ENCODE measurements around the gene HLCS. TPM values are rescaled to one million over a fixed set of nuclear protein-coding genes. Genes with fewer than 3 reads are reported as not detected.

The HLCS gene
- total and polyA plus RNA-seq, 2 of the 8 experiments (the other 6 are each of a cell fraction or from before 2014, with no cell fraction given) = 4.7 to 12.2 TPM

DNA sequence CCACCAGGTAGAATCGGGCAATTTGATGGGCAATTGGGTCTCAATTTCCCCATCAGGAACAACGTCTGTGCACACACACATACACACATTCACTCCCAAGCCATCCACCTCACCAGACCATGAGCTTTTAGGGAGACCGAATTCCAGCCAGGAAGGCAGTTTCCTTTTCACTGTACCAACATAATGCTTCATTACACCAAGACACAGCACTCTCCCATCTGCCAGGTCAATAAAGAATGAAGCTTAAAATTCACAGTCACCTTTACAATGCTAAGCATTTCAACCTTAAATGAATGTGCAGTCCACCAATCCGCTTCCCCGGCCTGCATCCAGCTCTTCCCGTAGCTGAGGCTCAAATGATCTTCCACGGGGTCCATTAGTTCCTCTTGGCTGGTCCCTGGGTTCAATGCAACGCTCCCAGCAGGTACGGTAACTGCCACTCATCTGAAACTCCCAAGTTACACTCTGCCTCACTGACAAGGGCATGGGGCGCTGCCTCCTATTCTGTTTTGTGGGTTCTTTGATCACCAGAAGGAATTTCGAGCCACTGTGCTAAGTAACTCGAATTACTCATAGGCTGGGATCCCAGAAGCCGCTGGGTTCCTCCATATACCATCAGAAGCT, 162.5 kb downstream of the HLCS start:
- Histone ChIP-seq H3K9ac (replicated peaks in 1 of 4; ENCODE audit: extremely low read depth in 1 of 4, low read depth in 3 of 4, low read length in 3 of 4) (no peak overlapping the region), H3K18ac (ENCODE audit: extremely low read depth, low read length) (no peak overlapping the region), H3K14ac (ENCODE audit: insufficient read length) (no peak overlapping the region), H3K4me3 (ENCODE audit: extremely low read depth in 1 of 4, insufficient read depth in 2 of 4, low read depth in 3 of 4, low read length in 4 of 4) (no peak overlapping the region), H3K79me2 (ENCODE audit: control insufficient read depth in 1 of 2, insufficient read depth in 2 of 2, low read length in 2 of 2) (no peaks in the 10 kb centered on the region), H3K36me3 (ENCODE audit: control insufficient read depth in 2 of 4, insufficient read depth in 4 of 4, low read length in 3 of 4) (no peaks in the 10 kb centered on the region), H3K23ac (ENCODE audit: insufficient read length) (no peak overlapping the region), H2BK15ac (ENCODE audit: low read length) (no peak overlapping the region), H3K79me1 (ENCODE audit: low read depth, low read length) (no peaks in the 10 kb centered on the region), H3K9me3 (ENCODE audit: insufficient read depth in 2 of 2, low read depth in 1 of 2, low read length in 1 of 2) (peaks cover 0 to under 1% of the 10 kb centered on the region in 2 experiments; a peak in 1 of 4 replicates), H2BK12ac (ENCODE audit: low read depth, low read length) (no peak overlapping the region), H2BK20ac (ENCODE audit: low read length) (no peak overlapping the region), H4K5ac (ENCODE audit: insufficient read length, low read depth, low read length) (no peak overlapping the region), H3K4me2 (ENCODE audit: insufficient read depth in 1 of 2, low read depth in 2 of 2, low read length in 2 of 2) (no peak overlapping the region), H4K91ac (replicated peaks; ENCODE audit: insufficient read length, low read length) (no peak overlapping the region), H3K27ac (ENCODE audit: low read depth, low read length) (no peak overlapping the region), H3K27me3 (replicated peaks in 1 of 4; ENCODE audit: control insufficient read depth in 3 of 4, extremely low read depth in 1 of 4, insufficient read depth in 3 of 4, low read length in 3 of 4) (no peaks in the 10 kb centered on the region), H3K56ac (replicated peaks; ENCODE audit: insufficient read length, low read depth, low read length) (no peak overlapping the region), H2BK5ac (ENCODE audit: low read depth, low read length) (no peak overlapping the region; the same call in 1 of the 2 replicates), H3K4ac (replicated peaks; ENCODE audit: insufficient read length, low read depth, low read length) (no peak overlapping the region), H2AFZ (ENCODE audit: low read length) (no peak overlapping the region), H4K20me1 (replicated peaks in 1 of 2; ENCODE audit: control insufficient read depth in 1 of 2, insufficient read depth in 2 of 2, low read length in 2 of 2) (no peaks in the 10 kb centered on the region), H4K8ac (ENCODE audit: extremely low read depth, insufficient read depth, low read length) (no peak overlapping the region), H3K23me2 (ENCODE audit: low read depth, low read length) (no peaks in the 10 kb centered on the region), H2BK120ac (replicated peaks; ENCODE audit: low read depth, low read length) (no peak overlapping the region), H2AK5ac (ENCODE audit: low read depth, low read length) (no peak overlapping the region), H3K4me1 (replicated peaks in 1 of 4; ENCODE audit: control insufficient read depth in 3 of 4, insufficient read depth in 4 of 4, low read length in 3 of 4) (no peaks in the 10 kb centered on the region)
- ChIA-PET POLR2A (ENCODE audit: partially characterized antibody) (no interaction called here), CTCF (ENCODE audit: partially characterized antibody) (interaction anchor here (1.0 to 1.6 kb wide), 4 partner anchors 14 to 50 kb away, joined by 3 to 4 read pairs (median 4); no protein-coding TSS in a partner anchor)
- WGBS, 2 experiments (ENCODE audit: extremely low coverage in 1 of 2, insufficient coverage in 1 of 2, insufficient read length in 1 of 2, insufficient replicate concordance in 2 of 2, low coverage in 1 of 2, low lambda C conversion rate in 2 of 2, missing lambda C conversion rate in 1 of 2) = 90% methylated on average over 13 of the region's 13 CpGs; no CpG with 5 or more reads in 1 of the 2 experiments
- no peak for DNase-seq (ENCODE audit: low read depth in 1 of 2, low spot score in 2 of 2)
- no peak for FAIRE-seq
- TF ChIP-seq HDAC2 (IDR thresholded peaks at IDR 0.05; ENCODE audit: borderline replicate concordance in 1 of 2, low read depth in 2 of 2, low read length in 2 of 2) = no peak
- no peak for TF ChIP-seq BACH1 (IDR thresholded peaks at IDR 0.05; ENCODE audit: low read length)
- no peak for TF ChIP-seq FOSL1 (IDR thresholded peaks at IDR 0.05; ENCODE audit: insufficient read depth, low read depth, low read length)

Data from H1 (cell line).